H1 (cell line): ENCODE results near the gene ARR3. TPM values are rescaled to one million over a fixed set of nuclear protein-coding genes. Genes with fewer than 3 reads are reported as not detected.

Source experiments
- BCL11A ChIP-seq, 2 experiments: IDR thresholded peaks; one replicate each; pipeline ENCODE4 v1.6.1; 2011; ENCODE audit warnings: low read depth in 2 of 2, low read length in 2 of 2, mild to moderate bottlenecking in 2 of 2
- CHD7 ChIP-seq: fragments of 300-600 bp; sonication (generic); IDR thresholded peaks from 2 replicates; pipeline ENCODE4 v1.7.1; 2012; ENCODE audit warnings: low read length, moderate library complexity, mild to moderate bottlenecking, inconsistent platforms; ENCODE audit not compliant: insufficient replicate concordance
- CTCF ChIP-seq, 3 experiments: IDR thresholded peaks; 1 replicate in 2 of 3; 2 replicates in 1 of 3; pipeline versions ENCODE4 v1.5.1 to v1.6.1; 2011; ENCODE audit warnings: low read length in 3 of 3, mild to moderate bottlenecking in 3 of 3, inconsistent platforms in 2 of 3, low read depth in 1 of 3, moderate library complexity in 1 of 3; ENCODE audit not compliant: insufficient read depth in 1 of 3; ENCODE audit errors: control extremely low read depth in 1 of 3
- EP300 ChIP-seq, 2 experiments: IDR thresholded peaks; 1 replicate in 1 of 2; 2 replicates in 1 of 2; pipeline ENCODE4 v1.6.1; 2011 to 2012; ENCODE audit warnings: low read depth in 2 of 2, low read length in 2 of 2, mild to moderate bottlenecking in 2 of 2, borderline replicate concordance in 1 of 2, inconsistent platforms in 1 of 2, moderate library complexity in 1 of 2
- HDAC2 ChIP-seq, 2 experiments: fragments of 300-600 bp in 1 of 2; sonication (generic) in 1 of 2; IDR thresholded peaks; 2 replicates each; pipeline ENCODE4 v1.6.1; 2011 to 2012; ENCODE audit warnings: low read depth in 2 of 2, low read length in 2 of 2, mild to moderate bottlenecking in 2 of 2, moderate library complexity in 2 of 2, borderline replicate concordance in 1 of 2, inconsistent platforms in 1 of 2
- PHF8 ChIP-seq: fragments of 200-600 bp; sonication (generic); conservative IDR thresholded peaks from 2 replicates; pipeline ENCODE4 v1.7.1; 2012; ENCODE audit warnings: low read depth, mild to moderate bottlenecking, inconsistent platforms, low read length, moderate library complexity
- RAD21 ChIP-seq, 2 experiments: IDR thresholded peaks in 1 of 2; conservative IDR thresholded peaks in 1 of 2; 2 replicates each; pipeline ENCODE4 v1.6.1; 2011; ENCODE audit warnings: low read depth in 2 of 2, low read length in 2 of 2, improper control_type of control experiment in 1 of 2, inconsistent platforms in 1 of 2, mild to moderate bottlenecking in 1 of 2, moderate library complexity in 1 of 2
- SP1 ChIP-seq: IDR thresholded peaks from 2 replicates; pipeline ENCODE4 v1.6.1; 2011; ENCODE audit warnings: low read depth, low read length
- polyA plus RNA-seq, 7 experiments: library from polyadenylated mRNA; depleted of rRNA in 3 of 7; stranded (reverse) in 5 of 7; unstranded in 2 of 7; fragments of >200 nt in 5 of 7; fragments of 200-250 nt in 2 of 7; gene quantifications; 1 replicate in 5 of 7; 2 replicates in 1 of 7; 4 replicates in 1 of 7; pipeline versions ENCODE4 v1.2.1 to v1.2.3, GENCODE V29; 2011 to 2013; ENCODE audit warnings: missing spikeins in 2 of 7, mixed read lengths in 2 of 7
- total RNA-seq: library from RNA; stranded (reverse); fragmentation: NEBNext Ultra II Directional; extraction: Animal tissue kit (Norgen Biotek cat#: 25700); gene quantifications from 2 replicates; pipeline ENCODE4 v1.2.1, GENCODE V29; 2021

Gene ARR3
- total and polyA plus RNA-seq, 2 of the 8 experiments (the other 6 are each of a cell fraction or from before 2014, with no cell fraction given), result not detected

- no peak for TF ChIP-seq CTCF (IDR thresholded peaks at IDR 0.05; ENCODE audit: control extremely low read depth in 1 of 3, insufficient read depth in 1 of 3, low read depth in 1 of 3, low read length in 3 of 3)
- no peak for TF ChIP-seq RAD21 (IDR thresholded peaks at IDR 0.05 in 1 of 2, conservative IDR thresholded peaks at IDR 0.05 in 1 of 2; ENCODE audit: low read depth in 2 of 2, low read length in 2 of 2)
- TF ChIP-seq HDAC2 (IDR thresholded peaks at IDR 0.05; ENCODE audit: borderline replicate concordance in 1 of 2, low read depth in 2 of 2, low read length in 2 of 2), result no peak
- TF ChIP-seq PHF8, result no peak
- no peak for TF ChIP-seq BCL11A (IDR thresholded peaks at IDR 0.05; ENCODE audit: low read depth in 2 of 2, low read length in 2 of 2)
- no peak for TF ChIP-seq EP300 (IDR thresholded peaks at IDR 0.05; ENCODE audit: borderline replicate concordance in 1 of 2, low read depth in 2 of 2, low read length in 2 of 2)
- TF ChIP-seq SP1, result no peak
- no peak for TF ChIP-seq CHD7
Measured at GRCh38 chrX:70254063-70254400, 14.1 kb upstream of the ARR3 start (continued).
